ENCODE results near the gene LDB2.

- TF ChIP-seq, protein P1, sequence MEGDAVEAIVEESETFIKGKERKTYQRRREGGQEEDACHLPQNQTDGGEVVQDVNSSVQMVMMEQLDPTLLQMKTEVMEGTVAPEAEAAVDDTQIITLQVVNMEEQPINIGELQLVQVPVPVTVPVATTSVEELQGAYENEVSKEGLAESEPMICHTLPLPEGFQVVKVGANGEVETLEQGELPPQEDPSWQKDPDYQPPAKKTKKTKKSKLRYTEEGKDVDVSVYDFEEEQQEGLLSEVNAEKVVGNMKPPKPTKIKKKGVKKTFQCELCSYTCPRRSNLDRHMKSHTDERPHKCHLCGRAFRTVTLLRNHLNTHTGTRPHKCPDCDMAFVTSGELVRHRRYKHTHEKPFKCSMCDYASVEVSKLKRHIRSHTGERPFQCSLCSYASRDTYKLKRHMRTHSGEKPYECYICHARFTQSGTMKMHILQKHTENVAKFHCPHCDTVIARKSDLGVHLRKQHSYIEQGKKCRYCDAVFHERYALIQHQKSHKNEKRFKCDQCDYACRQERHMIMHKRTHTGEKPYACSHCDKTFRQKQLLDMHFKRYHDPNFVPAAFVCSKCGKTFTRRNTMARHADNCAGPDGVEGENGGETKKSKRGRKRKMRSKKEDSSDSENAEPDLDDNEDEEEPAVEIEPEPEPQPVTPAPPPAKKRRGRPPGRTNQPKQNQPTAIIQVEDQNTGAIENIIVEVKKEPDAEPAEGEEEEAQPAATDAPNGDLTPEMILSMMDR (conservative IDR thresholded peaks at IDR 0.05 in 1 of 2, IDR thresholded peaks at IDR 0.05 in 1 of 2; ENCODE audit: low read depth in 1 of 2, low read length in 2 of 2), result no peak
- no peak for TF ChIP-seq EZH2 (IDR thresholded peaks at IDR 0.05; ENCODE audit: low read length, missing control alignments)
Measured at GRCh38 chr4:16524911-16525554, 373.4 kb downstream of the LDB2 start.
